Endodermal cell (in vitro differentiated cells): ENCODE measurements around the gene SNTB2. TPM values are rescaled to one million over a fixed set of nuclear protein-coding genes. Genes with fewer than 3 reads are reported as not detected.

Experiments used
- DNase-seq: peaks from one replicate; pipeline ENCODE4 v3.0.0-alpha.2; 2017
- H3K27ac ChIP-seq: 2 replicates; pipeline ENCODE4 v1.5.1; 2013; ENCODE audit warnings: mild to moderate bottlenecking, low read depth, low read length, moderate library complexity
- H3K27me3 ChIP-seq: 2 replicates; pipeline ENCODE4 v1.6.1; 2013; ENCODE audit warnings: mild to moderate bottlenecking, low read length, moderate library complexity; ENCODE audit not compliant: insufficient read depth, control insufficient read depth, poor library complexity, severe bottlenecking
- H3K36me3 ChIP-seq: 2 replicates; pipeline ENCODE4 v1.7.0; 2013; ENCODE audit warnings: mild to moderate bottlenecking, low read length, moderate library complexity; ENCODE audit not compliant: control insufficient read depth, insufficient read depth
- H3K4me1 ChIP-seq: one replicate; pipeline ENCODE4 v1.7.0; 2013; ENCODE audit warnings: low read length; ENCODE audit not compliant: control insufficient read depth, insufficient read depth
- H3K4me3 ChIP-seq: 2 replicates; pipeline ENCODE4 v1.5.1; 2013; ENCODE audit warnings: mild to moderate bottlenecking, low read length, moderate library complexity
- H3K9ac ChIP-seq: 2 replicates; pipeline ENCODE4 v1.6.1; 2013; ENCODE audit warnings: mild to moderate bottlenecking, low read length, moderate library complexity; ENCODE audit not compliant: poor library complexity, severe bottlenecking; ENCODE audit errors: extremely low read depth
- H3K9me3 ChIP-seq: 2 replicates; pipeline ENCODE4 v1.6.1; 2013; ENCODE audit warnings: mild to moderate bottlenecking, low read length, moderate library complexity; ENCODE audit not compliant: control insufficient read depth
- H3K27ac Mint-ChIP-seq: 2 replicates; pipeline ENCODE4 v1.8.0; 2020; ENCODE audit warnings: mixed read lengths
- H3K27me3 Mint-ChIP-seq: 2 replicates; pipeline ENCODE4 v1.8.0; 2021; ENCODE audit warnings: mild to moderate bottlenecking, mixed read lengths; ENCODE audit not compliant: insufficient read depth
- H3K36me3 Mint-ChIP-seq: 2 replicates; pipeline ENCODE4 v1.8.0; 2020; ENCODE audit warnings: low read depth, mixed read lengths
- H3K4me1 Mint-ChIP-seq: 2 replicates; pipeline ENCODE4 v1.8.0; 2020; ENCODE audit warnings: mixed read lengths
- H3K4me3 Mint-ChIP-seq: 2 replicates; pipeline ENCODE4 v1.8.0; 2020; ENCODE audit warnings: mild to moderate bottlenecking, moderate library complexity, mixed read lengths
- H3K9me3 Mint-ChIP-seq: 2 replicates; pipeline ENCODE4 v1.8.0; 2020; ENCODE audit warnings: mild to moderate bottlenecking, mixed read lengths
- WGBS, 2 experiments: methylation state at CpG; one replicate each; pipeline versions ENCODE4 v1.1.5 to v1.1.7; 2013; ENCODE audit warnings: missing lambda C conversion rate in 2 of 2, mixed read lengths in 1 of 2; ENCODE audit not compliant: insufficient coverage in 1 of 2, insufficient read length in 1 of 2; 5-methylcytosine and 5-hydroxymethylcytosine counted together
- total RNA-seq, 2 donors: library from RNA; stranded (reverse); fragmentation: NEBNext Ultra II Directional in 1 of 2; extraction: Animal tissue kit (Norgen Biotek cat#: 25700) in 1 of 2; gene quantifications; 2 replicates in 1 of 2; 3 replicates in 1 of 2; pipeline ENCODE4 v1.2.1, GENCODE V29; 2021
- TF ChIP-seq, protein P1 (sequence below): fragments of 200-600 bp; sonication (generic); conservative IDR thresholded peaks from 2 replicates; pipeline ENCODE4 v1.5.0; 2021; ENCODE audit warnings: antibody characterized with exemption, mild to moderate bottlenecking

The SNTB2 gene
- total RNA-seq, 2 donors from 2014 or later = 15.4 to 24.1 TPM

DNA sequence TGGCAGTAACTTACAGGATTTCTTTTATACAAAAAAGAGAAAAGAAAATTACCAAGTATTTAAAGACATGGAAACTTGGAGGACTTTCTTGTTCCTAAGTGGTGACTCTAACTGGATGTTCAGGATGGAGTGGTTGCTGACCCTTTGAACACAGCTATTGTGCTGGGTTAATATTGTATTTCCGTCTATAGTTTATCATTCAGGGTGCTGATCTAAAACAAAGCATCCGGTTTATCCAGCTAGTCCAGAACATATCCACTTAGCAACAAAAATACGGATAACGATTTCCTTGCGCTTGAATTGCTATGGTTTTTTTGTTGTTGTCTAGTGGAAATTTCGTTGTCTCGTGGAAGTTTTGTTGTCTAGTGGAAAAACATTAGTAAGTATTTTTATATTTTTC, 38.2 kb downstream of the SNTB2 start:
- Mint-ChIP-seq H3K4me3 (no peak overlapping the region), H3K27ac (no peak overlapping the region), H3K4me1 (no peaks in the 10 kb centered on the region), H3K36me3 (peaks cover 8% of the 10 kb centered on the region), H3K9me3 (no peaks in the 10 kb centered on the region), H3K27me3 (no peaks in the 10 kb centered on the region)
- Histone ChIP-seq H3K27me3 (no peaks in the 10 kb centered on the region), H3K9me3 (no peaks in the 10 kb centered on the region), H3K27ac (no peak overlapping the region), H3K9ac (no peak overlapping the region), H3K36me3 (no peaks in the 10 kb centered on the region), H3K4me1 (no peaks in the 10 kb centered on the region), H3K4me3 (no peak overlapping the region)
- DNase-seq = no peak
- WGBS, 2 experiments = 94 to 98% methylated on average over 5 to 7 of the region's 7 CpGs
- TF ChIP-seq, protein P1, sequence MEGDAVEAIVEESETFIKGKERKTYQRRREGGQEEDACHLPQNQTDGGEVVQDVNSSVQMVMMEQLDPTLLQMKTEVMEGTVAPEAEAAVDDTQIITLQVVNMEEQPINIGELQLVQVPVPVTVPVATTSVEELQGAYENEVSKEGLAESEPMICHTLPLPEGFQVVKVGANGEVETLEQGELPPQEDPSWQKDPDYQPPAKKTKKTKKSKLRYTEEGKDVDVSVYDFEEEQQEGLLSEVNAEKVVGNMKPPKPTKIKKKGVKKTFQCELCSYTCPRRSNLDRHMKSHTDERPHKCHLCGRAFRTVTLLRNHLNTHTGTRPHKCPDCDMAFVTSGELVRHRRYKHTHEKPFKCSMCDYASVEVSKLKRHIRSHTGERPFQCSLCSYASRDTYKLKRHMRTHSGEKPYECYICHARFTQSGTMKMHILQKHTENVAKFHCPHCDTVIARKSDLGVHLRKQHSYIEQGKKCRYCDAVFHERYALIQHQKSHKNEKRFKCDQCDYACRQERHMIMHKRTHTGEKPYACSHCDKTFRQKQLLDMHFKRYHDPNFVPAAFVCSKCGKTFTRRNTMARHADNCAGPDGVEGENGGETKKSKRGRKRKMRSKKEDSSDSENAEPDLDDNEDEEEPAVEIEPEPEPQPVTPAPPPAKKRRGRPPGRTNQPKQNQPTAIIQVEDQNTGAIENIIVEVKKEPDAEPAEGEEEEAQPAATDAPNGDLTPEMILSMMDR = no peak

DNA sequence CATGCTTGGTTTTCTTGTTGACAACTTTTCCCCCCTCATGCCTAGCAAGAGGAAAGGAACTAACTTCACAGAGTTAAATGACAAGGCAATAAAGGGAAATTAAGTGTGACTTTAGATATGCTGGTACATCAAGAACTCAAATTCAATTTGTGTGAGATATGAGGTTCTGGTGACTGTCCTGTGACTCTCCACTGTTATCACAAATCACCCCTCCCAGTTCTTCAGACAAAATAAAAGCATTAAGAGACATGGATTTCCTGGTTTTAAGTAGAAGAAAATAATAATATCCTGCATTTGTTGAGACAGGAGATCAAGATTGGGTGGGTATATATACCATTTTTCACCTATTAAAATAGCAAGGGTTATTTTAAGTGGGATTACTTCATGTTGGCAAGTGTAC, 46.2 kb downstream of the SNTB2 start:
- H3K9me3 ChIP-seq = no peaks in the 10 kb centered on the region
- Mint-ChIP-seq H3K27ac (no peak overlapping the region), H3K36me3 (peaks cover 1% of the 10 kb centered on the region), H3K4me1 (no peaks in the 10 kb centered on the region), H3K27me3 (no peaks in the 10 kb centered on the region), H3K9me3 (no peaks in the 10 kb centered on the region), H3K4me3 (no peak overlapping the region)
- H3K4me3 ChIP-seq = no peak overlapping the region
- no peaks in the 10 kb centered on the region for H3K27me3 ChIP-seq
- no peaks in the 10 kb centered on the region for H3K36me3 ChIP-seq
- TF ChIP-seq, protein P1 = no peak
- H3K9ac ChIP-seq = no peak overlapping the region
- no peak overlapping the region for H3K27ac ChIP-seq
- H3K4me1 ChIP-seq = no peaks in the 10 kb centered on the region
- no peak for DNase-seq

DNA sequence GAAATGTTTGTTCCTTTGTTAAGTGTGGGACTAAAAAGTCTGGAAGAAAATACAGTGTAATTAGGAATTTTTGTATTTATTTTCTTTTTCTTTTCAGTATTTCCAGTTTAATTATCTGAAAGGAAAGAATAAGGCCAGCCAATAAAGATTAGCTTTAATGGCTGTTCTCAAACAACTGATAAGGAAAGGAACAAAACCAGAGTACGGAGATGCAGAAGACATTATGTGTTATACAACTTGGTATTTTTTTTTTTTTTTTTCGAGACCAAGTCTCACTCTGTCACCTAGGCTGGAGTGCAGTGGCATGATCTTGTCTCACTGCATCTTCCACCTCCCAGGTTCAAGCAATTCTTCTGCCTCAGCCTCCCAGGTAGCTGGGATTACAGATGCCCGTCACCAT, 47.5 kb downstream of the SNTB2 start:
- no peaks in the 10 kb centered on the region for H3K36me3 ChIP-seq
- H3K27me3 Mint-ChIP-seq = no peaks in the 10 kb centered on the region
- no peaks in the 10 kb centered on the region for H3K9me3 Mint-ChIP-seq
- no peaks in the 10 kb centered on the region for H3K27me3 ChIP-seq
- no peak overlapping the region for H3K27ac Mint-ChIP-seq
- no peak overlapping the region for H3K4me3 ChIP-seq
- TF ChIP-seq, protein P1 = no peak
- peaks cover 1% of the 10 kb centered on the region for H3K36me3 Mint-ChIP-seq
- no peak for DNase-seq
- no peak overlapping the region for H3K27ac ChIP-seq
- no peak overlapping the region for H3K4me3 Mint-ChIP-seq
- H3K9ac ChIP-seq = no peak overlapping the region
- no peaks in the 10 kb centered on the region for H3K4me1 Mint-ChIP-seq
- no peaks in the 10 kb centered on the region for H3K4me1 ChIP-seq
- 78 to 87% methylated on average over 2 to 3 of the region's 3 CpGs for WGBS, 2 experiments
- no peaks in the 10 kb centered on the region for H3K9me3 ChIP-seq
